Endothelial cell (in vitro differentiated cells): Measurements from ENCODE around the gene CALR3. TPM values are rescaled to one million over a fixed set of nuclear protein-coding genes. Genes with fewer than 3 reads are reported as not detected.
A peak's percentile ranks its signal among the peaks of the same experiment; 100 is the strongest.

Experiments used
- DNase-seq: peaks from one replicate; pipeline ENCODE4 v3.0.0; 2021; ENCODE audit warnings: low spot score
- H3K27ac Mint-ChIP-seq: one replicate; pipeline ENCODE4 v1.8.0; 2021; ENCODE audit warnings: mixed read lengths, inconsistent platforms; ENCODE audit not compliant: unreplicated experiment
- H3K27me3 Mint-ChIP-seq: one replicate; pipeline ENCODE4 v1.8.0; 2021; ENCODE audit warnings: mild to moderate bottlenecking, moderate library complexity, mixed read lengths, inconsistent platforms; ENCODE audit not compliant: unreplicated experiment
- H3K36me3 Mint-ChIP-seq: one replicate; pipeline ENCODE4 v1.8.0; 2021; ENCODE audit warnings: mild to moderate bottlenecking, low read depth, mixed read lengths, inconsistent platforms; ENCODE audit not compliant: unreplicated experiment
- H3K4me1 Mint-ChIP-seq: one replicate; pipeline ENCODE4 v1.8.0; 2021; ENCODE audit warnings: mild to moderate bottlenecking, mixed read lengths, inconsistent platforms; ENCODE audit not compliant: unreplicated experiment
- H3K4me3 Mint-ChIP-seq: one replicate; pipeline ENCODE4 v1.8.0; 2021; ENCODE audit warnings: mild to moderate bottlenecking, mixed read lengths, inconsistent platforms; ENCODE audit not compliant: unreplicated experiment
- H3K9me3 Mint-ChIP-seq: one replicate; pipeline ENCODE4 v1.8.0; 2021; ENCODE audit warnings: mixed read lengths, inconsistent platforms; ENCODE audit not compliant: unreplicated experiment
- total RNA-seq: library from RNA; stranded (reverse); fragmentation: NEBNext Ultra II Directional; extraction: Animal tissue kit (Norgen Biotek cat#: 25700); gene quantifications from one replicate; pipeline ENCODE4 v1.2.1, GENCODE V29; 2021; ENCODE audit not compliant: unreplicated experiment
- TF ChIP-seq, protein P1 (sequence below): fragments of 200-600 bp; sonication (generic); IDR thresholded peaks from one replicate; pipeline ENCODE4 v1.5.0; 2021; ENCODE audit warnings: antibody characterized with exemption; ENCODE audit not compliant: unreplicated experiment

CALR3 gene
- total RNA-seq, 1 donor from 2014 or later: not detected

DNA sequence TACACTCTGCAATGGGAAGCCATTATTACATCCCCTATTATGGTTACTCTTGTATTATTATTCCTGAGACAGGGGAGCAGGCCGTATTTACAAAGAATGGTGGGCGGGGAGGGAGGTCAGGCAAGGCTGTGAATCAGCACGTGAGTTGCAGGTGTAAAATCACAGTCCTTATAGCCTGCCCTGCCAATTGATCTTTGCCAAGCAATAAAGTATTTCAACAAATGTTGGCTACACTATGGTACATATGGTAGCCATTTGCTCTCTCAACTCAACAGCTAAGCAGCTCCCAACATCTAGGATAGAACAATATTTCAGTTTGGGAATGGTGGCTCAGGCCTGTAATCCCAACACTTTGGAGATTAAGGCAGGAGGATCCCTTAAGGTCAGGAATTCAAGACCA, 36.3 kb downstream of the CALR3 start:
- TF ChIP-seq, protein P1, sequence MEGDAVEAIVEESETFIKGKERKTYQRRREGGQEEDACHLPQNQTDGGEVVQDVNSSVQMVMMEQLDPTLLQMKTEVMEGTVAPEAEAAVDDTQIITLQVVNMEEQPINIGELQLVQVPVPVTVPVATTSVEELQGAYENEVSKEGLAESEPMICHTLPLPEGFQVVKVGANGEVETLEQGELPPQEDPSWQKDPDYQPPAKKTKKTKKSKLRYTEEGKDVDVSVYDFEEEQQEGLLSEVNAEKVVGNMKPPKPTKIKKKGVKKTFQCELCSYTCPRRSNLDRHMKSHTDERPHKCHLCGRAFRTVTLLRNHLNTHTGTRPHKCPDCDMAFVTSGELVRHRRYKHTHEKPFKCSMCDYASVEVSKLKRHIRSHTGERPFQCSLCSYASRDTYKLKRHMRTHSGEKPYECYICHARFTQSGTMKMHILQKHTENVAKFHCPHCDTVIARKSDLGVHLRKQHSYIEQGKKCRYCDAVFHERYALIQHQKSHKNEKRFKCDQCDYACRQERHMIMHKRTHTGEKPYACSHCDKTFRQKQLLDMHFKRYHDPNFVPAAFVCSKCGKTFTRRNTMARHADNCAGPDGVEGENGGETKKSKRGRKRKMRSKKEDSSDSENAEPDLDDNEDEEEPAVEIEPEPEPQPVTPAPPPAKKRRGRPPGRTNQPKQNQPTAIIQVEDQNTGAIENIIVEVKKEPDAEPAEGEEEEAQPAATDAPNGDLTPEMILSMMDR: no peak
- peaks cover 38% of the 10 kb centered on the region for H3K4me1 Mint-ChIP-seq
- no peak overlapping the region for H3K27ac Mint-ChIP-seq
- H3K4me3 Mint-ChIP-seq: no peak overlapping the region
- H3K27me3 Mint-ChIP-seq: peaks cover 8% of the 10 kb centered on the region
- no peak for DNase-seq
- H3K9me3 Mint-ChIP-seq: no peaks in the 10 kb centered on the region
- peaks cover 9% of the 10 kb centered on the region for H3K36me3 Mint-ChIP-seq

DNA sequence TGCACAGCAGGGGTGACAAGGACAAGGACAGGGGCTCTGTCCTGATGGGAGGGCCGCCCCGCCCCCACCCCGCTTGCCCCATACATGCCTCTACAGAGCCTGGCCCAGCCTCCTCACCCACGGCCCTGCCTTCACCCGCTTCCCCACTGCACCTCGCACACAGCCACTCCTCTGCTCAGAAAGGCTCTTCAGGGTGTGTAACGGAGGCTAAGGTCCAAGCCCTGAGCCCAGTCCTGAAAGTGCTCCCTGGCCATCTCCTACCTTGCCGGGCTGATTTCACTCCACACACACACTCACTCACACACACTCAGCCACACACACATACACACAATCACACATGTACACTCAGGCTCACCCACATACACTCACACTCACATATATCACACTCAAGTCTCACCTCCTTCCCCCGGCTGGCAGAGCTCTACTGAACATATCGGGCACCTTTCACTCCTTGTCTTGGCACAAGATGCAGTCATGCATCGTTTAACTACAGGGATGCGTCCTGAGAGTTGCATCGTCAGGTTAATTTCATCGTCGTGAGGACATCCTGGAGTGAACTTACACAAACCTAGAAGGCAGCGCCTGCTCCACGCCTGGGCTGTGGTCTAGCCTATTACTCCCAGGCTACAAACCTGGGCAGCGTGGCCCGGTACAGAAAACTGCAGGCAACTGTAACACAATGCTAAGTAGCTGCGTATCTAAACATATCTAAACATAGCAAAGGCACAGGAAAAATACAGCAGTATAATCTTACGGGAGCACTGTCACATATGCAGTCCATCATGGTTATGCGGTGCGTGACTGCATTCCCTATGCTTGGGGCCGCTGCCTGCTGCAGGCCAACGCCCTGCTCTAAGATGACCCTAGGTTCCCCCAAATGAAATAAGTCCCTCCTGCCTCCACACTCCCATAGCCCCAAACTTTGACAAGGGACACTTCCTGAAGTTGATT, 37.3 kb downstream of the CALR3 start:
- H3K4me3 Mint-ChIP-seq: peak overlapping the region; percentile 1
- H3K4me1 Mint-ChIP-seq: peaks cover 32% of the 10 kb centered on the region

GRCh38 chr19:16457954-16458331, 38.0 kb downstream of the CALR3 start:
- TF ChIP-seq, protein P1: no peak
- no peak for DNase-seq
- H3K36me3 Mint-ChIP-seq: no peaks in the 10 kb centered on the region
- H3K27ac Mint-ChIP-seq: no peak overlapping the region
- H3K27me3 Mint-ChIP-seq: peaks cover 11% of the 10 kb centered on the region
- H3K4me1 Mint-ChIP-seq: peaks cover 25% of the 10 kb centered on the region
- H3K4me3 Mint-ChIP-seq: no peak overlapping the region
- H3K9me3 Mint-ChIP-seq: no peaks in the 10 kb centered on the region

More for the DNA sequence above, 37.3 kb downstream of the CALR3 start:
- no peaks in the 10 kb centered on the region for H3K9me3 Mint-ChIP-seq
- TF ChIP-seq, protein P1: no peak
- H3K27ac Mint-ChIP-seq: peak overlapping the region; percentile 1
- DNase-seq: no peak
- peaks cover 4% of the 10 kb centered on the region for H3K36me3 Mint-ChIP-seq
- peaks cover 11% of the 10 kb centered on the region for H3K27me3 Mint-ChIP-seq

GRCh38 chr19:16457195-16457953, 38.6 kb downstream of the CALR3 start:
- Mint-ChIP-seq H3K27ac (peak overlapping the region; percentile 67), H3K4me3 (peak overlapping the region; percentile 47), H3K27me3 (peaks cover 11% of the 10 kb centered on the region), H3K36me3 (no peaks in the 10 kb centered on the region), H3K4me1 (peaks cover 25% of the 10 kb centered on the region), H3K9me3 (no peaks in the 10 kb centered on the region)
- DNase-seq: no peak
- TF ChIP-seq, protein P1: no peak
